ENCODE measurements around the gene ALK.
A peak's percentile ranks its signal among the peaks of the same experiment; 100 is the strongest.

Gene ALK

GRCh38 chr2:29215739-29216608 is 705.4 kb downstream of the ALK start:
- no peak for DNase-seq

DNA sequence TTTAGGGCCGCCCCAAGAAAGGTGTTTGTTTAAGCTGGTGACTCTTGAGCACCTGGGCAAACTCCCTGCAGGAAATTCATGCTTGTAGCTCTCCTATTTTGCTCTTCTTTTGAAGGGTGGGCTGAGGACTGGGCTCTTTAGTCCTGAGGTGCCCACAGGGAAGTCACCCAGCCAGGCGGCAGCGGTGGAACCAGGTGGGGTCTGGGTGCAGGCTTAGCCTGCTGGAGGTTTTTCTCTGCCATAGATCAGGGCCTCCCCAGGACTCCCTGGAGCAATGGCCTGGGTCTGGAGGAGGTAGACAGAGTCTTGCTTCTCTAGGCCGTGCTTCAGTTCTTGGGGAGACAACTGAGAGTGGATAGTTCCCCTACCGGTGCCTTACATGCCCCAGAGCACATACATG is 706.3 kb downstream of the ALK start:
- DNase-seq = no peak

GRCh38 chr2:29213888-29214291 is 707.5 kb downstream of the ALK start:
- no peak for DNase-seq

GRCh38 chr2:29212009-29212408 is 709.4 kb downstream of the ALK start:
- DNase-seq = no peak

GRCh38 chr2:29209551-29209950 is 711.8 kb downstream of the ALK start:
- DNase-seq = no peak

- no peak for DNase-seq
Measured at GRCh38 chr2:29207352-29208148, 713.8 kb downstream of the ALK start.

GRCh38 chr2:29206941-29207340 is 714.4 kb downstream of the ALK start:
- no peak for DNase-seq

GRCh38 chr2:29202819-29203495 is 718.4 kb downstream of the ALK start:
- DNase-seq = no peak

DNA sequence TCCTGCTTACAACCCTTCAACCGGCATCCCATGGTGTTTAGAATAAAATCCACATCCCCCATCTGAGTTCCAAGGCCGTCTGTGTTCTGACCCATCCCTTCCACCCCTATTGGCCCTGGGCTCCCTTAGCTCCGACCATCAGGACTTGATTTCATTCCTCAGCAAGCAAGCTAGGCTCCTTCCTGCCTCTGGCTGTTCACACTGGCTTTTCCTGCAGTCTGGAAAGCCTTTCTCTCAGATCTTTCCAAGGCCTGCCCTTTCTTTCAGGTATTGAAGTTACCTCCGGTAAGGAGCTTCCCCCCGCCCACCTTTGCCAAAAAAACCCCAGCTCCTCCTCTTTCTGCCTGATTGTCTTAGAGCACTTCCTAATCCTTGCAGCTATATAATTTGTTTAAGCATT is 719.4 kb downstream of the ALK start:
- DNase-seq = no peak

DNA sequence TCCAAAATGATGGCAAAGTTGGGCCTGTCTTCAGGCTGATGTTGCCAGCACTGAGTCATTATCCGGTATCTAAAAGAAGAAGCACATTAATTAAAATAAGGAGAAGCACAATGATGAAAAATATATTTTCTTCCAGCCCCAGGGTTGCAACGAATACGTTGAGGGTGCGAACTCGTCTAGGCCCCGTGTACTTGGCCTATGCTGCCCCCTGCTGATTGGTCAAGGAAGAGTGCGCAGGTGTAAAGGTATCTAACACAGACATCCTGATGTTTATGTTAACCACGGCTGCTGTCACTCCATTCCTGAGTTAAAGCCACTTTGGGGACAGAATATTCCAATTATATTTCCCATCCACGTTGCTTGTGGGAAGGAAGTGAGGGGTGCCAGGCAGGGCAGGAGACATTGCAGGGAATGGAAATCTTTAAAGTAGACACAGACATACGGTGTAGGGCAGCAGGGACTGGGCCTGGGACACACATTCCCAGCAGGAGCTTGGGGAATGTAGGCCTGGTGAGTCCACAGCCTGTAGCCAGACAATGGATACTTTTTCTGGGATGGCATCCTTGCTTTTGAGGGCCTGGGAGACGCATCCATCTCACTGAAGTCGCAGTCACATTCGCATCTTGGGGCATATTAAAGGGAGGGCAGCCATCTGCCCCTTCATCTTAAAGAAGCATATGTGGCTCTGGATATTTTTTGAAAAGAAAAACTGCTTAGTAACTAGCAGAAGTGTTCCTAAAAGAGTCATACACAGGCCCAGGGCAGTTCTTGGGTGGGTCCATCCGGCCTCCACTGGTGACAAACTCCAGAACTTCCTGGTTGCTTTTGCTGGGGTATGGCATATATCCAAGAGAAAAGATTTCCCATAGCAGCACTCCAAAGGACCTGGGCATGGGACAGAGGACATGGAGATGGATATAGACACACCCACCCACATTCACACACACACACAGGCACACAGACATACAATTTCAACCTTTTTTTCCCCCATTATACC is 724.3 kb downstream of the ALK start:
- peak; percentile 5 for DNase-seq

DNA sequence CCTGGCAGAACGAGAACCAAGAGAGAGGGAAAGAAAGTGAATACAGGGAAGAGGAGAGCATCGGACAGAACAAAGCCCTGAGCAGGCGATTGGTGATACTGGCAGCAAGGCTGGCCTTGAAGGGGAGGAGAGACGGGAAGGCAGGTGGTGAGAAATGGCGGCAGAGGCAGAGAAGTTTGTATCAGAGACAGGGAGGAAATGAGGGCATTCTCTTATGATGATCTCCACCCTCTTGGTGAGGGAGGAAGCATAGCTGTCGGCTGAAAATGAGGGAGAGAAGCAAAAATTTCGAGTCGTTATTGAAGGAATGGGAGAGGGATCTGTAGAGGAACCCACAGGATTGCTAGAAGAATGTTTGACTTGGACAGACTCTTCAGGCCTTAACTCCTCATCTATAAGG is 725.6 kb downstream of the ALK start:
- DNase-seq = no peak

DNA sequence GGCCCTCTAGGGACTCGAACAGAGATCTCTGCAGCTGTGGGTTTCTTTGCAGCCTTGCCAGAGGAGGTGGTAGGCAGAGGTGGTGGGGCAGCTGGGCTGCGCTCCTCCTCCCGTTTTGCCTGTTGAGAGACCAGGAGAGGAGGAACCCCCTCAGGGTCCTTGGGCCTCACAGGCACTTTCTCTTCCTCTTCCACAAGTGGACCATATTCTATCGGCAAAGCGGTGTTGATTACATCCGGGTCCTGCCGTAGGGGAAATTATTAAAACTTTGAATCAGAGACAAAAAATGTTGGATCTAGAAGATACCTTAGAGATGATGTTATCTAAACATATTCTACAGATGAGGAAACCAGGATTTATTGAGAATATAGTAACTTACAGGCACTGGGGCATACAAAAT is 727.7 kb downstream of the ALK start:
- no peak for DNase-seq

DNA sequence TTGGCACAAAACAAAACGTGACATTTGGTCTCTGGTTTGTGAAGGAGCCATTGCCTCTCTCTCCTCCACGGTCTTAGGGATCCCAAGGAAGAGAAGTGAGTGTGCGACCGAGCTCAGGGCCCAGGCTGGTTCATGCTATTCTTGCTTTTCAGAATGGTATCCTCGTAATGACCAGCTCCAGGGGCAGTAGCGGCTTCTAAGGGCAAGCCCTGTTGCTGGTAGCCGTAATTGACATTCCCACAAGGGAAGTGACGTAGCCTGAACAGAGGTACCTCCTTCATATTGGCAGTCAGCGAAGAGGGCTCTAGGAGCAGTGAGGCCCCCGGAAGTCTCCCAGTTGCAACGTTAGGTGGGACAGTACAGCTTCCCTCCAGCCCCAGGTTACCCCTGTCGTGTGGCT is 728.3 kb downstream of the ALK start:
- no peak for DNase-seq

GRCh38 chr2:29192526-29192925 is 728.9 kb downstream of the ALK start:
- no peak for DNase-seq

DNA sequence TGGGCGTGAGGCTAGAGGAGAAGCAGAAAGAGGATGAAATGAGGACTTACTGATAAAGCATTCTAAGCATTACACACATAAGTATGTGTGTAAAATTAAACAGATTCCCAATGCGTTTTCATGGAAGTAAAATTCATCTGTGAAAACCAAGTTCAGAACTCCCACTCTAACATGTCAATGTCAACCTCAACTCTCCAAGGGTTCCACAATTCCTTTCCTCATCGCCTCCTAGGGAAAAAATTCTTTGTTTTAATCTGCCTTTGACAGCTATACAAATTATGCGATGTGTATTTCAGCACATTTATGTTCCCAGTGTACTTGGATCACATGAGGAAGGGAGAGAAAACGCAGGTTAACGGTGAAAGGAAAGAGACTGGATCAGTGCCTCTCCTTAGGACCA is 729.6 kb downstream of the ALK start:
- DNase-seq = no peak

- DNase-seq = no peak
Measured at GRCh38 chr2:29189052-29189451, 732.3 kb downstream of the ALK start.

DNA sequence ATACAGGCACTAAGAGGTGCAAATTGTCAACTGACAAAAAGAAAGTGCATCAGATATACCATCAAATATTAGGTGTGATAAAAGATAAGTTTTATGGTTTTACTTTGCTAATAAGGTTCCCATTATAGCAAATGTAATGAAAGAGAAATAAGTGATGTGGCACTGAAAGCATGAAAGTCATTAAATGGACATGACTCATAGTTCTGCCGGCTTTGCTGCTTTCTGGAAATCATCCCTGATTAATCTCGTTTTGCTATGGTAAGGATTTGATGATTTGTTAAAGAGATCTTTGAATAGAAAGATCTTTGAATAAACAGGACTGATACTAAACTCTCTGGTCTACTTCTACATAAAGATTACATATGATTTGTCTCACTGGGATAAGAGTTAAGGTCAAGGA is 733.5 kb downstream of the ALK start:
- DNase-seq = no peak

- no peak for DNase-seq
Measured at GRCh38 chr2:29186817-29187216, 734.6 kb downstream of the ALK start.

DNA sequence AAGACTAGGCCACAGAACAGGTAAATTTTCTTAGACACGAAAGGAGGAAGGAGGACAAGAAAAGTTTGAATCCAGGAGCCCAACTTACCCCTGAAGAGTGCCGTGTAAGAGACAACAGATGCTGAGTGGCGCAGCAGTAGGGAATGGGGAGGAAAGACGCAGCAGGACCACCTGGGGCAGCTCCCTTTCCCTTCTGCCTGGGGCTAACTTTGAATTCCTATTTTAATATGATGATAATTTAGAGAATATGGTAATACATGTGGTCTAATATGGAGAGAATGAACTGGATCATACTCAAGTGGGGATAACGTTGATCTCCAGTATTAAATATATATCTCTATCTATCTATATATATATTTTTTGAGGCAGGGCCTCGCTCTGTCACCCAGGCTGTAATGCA is 736.9 kb downstream of the ALK start:
- DNase-seq = no peak

- DNase-seq = no peak
Measured at GRCh38 chr2:29182920-29183319, 738.5 kb downstream of the ALK start.

GRCh38 chr2:29182334-29182733 is 739.1 kb downstream of the ALK start:
- DNase-seq = no peak

GRCh38 chr2:29175338-29175737 is 746.0 kb downstream of the ALK start:
- DNase-seq = no peak

Measured in NCI-H1436 treated with DMSO at 0.1 percent for 48 hours (cell line).